Measurements from ENCODE around the gene CNNM4.

DNA sequence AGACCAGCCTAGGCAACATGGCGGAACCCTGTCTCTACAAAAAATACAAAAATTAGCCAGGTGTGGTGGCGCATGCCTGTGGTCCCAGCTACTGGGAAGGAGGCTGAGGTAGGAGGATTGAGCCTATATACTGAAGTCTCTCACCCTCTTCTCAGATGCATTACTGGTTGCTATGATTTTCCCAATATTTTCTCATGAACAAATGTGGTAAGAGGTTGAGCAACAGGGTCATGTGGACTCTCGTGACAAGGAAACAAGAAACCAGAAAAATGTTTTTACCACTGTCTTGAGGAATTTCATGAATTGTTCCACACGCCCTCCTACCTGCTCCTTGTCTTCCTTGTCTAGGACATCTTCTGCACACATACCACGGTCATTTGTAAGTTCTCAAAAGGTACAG is 33.3 kb upstream of the CNNM4 start:
- TF ChIP-seq, protein P1, sequence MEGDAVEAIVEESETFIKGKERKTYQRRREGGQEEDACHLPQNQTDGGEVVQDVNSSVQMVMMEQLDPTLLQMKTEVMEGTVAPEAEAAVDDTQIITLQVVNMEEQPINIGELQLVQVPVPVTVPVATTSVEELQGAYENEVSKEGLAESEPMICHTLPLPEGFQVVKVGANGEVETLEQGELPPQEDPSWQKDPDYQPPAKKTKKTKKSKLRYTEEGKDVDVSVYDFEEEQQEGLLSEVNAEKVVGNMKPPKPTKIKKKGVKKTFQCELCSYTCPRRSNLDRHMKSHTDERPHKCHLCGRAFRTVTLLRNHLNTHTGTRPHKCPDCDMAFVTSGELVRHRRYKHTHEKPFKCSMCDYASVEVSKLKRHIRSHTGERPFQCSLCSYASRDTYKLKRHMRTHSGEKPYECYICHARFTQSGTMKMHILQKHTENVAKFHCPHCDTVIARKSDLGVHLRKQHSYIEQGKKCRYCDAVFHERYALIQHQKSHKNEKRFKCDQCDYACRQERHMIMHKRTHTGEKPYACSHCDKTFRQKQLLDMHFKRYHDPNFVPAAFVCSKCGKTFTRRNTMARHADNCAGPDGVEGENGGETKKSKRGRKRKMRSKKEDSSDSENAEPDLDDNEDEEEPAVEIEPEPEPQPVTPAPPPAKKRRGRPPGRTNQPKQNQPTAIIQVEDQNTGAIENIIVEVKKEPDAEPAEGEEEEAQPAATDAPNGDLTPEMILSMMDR (IDR thresholded peaks at IDR 0.05) = no peak
- TF ChIP-seq EZH2 (IDR thresholded peaks at IDR 0.05) (no peak), EZH2phosphoT487 (IDR thresholded peaks at IDR 0.05) (no peak)
